HG02973 (cell line): Measurements from ENCODE around the gene SGMS1.
A peak's percentile ranks its signal among the peaks of the same experiment; 100 is the strongest.
"Not testable (repeated sequence)": the region's sequence is repeated elsewhere in the genome, so short reads cannot be mapped to it uniquely, and the experiment has no call there.

Experiments used
- ATAC-seq: cut with Tn5 transposase; IDR thresholded peaks from one replicate; pipeline ENCODE4 v1.9.1; 2021; ENCODE audit warnings: moderate library complexity; ENCODE audit not compliant: unreplicated experiment

Gene SGMS1

DNA sequence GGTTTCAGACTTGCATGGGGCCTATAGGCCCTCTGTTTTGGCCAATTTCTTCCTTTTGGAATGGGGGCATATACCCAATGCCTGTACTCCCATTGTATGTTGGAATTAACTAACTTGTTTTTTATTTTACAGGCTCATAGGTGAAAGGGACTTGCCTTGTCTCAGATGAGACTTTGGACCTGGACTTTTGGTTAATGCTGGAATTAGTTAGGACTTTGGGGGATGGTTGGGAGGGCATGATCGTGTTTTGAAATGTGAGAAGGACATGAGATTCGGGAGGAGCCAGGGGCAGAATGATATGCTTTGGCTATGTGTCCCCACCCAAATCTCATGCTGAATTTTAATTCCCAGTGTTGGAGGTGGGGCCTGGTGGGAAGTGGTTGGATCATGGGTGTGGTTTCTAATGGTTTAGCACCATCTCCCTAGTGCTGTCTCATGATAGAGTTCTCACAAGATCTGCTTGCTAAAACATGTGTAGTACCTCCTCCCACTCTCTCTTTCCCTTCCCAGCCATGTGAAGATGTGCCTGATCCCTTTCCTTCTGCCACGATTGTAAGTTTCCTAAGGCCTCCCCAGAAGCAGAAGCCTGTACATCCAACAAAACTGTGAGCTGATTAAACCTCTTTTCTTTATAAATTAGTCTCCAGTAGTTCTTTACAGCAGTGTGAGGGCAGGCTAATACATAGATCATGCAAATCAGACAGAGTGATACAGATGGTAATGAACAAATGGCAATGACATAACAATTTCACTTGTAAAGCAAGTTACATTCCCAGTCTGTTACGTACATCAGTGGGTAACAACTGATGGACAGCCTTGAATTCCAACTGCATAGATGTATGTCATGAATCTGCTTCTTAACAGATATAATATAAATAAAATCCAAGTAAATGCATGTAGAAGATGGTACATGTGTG lies 146.2 kb downstream of the SGMS1 start:
- ATAC-seq, result no peak

DNA sequence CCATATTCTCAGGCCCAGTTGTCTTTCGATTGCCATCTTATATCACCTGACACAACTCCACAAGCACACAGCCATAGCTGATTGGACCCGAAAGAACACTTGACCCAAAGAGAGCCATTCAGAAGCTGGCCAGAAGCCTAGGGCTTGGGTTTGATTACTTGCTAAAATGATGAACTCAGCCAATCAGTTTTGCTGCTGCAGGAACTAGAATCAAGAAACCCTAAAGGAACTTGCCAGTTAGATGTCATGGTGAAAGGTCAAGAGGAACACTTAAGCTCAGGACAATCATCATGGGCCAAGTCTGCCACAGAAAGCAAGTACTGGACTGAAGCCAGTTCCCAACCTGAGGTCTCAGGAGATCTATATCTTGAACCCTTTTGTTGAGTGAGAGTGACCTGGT lies 150.0 kb downstream of the SGMS1 start:
- no peak for ATAC-seq

DNA sequence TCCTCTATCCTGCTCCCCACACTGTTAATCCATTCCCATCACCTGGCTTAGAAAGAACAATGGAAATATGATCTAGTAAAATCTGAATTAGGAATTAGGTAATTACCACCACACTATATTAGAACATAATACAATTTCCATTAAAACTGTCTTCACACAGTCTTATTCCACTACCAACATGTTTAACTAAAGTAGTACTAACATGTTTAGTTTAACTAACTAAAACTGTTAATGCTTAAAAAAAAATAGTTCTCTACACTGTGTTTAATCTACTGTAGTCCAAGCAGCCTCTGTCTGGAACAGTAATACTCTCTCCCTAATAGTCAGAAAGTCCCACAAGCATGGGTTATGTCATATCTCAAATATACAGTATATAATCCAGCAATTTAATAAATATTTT lies 150.8 kb downstream of the SGMS1 start:
- ATAC-seq, result no peak

DNA sequence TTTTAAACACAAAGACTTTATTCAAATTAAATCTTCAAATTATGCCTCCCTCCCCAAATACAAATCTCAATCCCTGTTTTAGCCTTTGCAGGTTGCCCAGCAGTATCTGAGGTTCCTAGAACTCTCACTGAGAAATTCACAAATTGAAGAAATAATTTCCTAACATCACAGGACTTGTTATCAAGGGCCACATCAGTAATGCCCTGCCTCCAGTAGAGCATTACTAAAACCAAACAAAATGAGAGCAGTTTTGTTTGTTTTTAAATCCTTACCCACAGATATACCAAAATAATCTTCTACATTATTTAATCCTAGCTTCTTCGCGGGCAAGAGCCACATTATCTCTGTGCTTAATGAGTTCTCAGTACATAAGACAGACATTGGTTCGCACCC lies 152.2 kb downstream of the SGMS1 start:
- ATAC-seq, result no peak

DNA sequence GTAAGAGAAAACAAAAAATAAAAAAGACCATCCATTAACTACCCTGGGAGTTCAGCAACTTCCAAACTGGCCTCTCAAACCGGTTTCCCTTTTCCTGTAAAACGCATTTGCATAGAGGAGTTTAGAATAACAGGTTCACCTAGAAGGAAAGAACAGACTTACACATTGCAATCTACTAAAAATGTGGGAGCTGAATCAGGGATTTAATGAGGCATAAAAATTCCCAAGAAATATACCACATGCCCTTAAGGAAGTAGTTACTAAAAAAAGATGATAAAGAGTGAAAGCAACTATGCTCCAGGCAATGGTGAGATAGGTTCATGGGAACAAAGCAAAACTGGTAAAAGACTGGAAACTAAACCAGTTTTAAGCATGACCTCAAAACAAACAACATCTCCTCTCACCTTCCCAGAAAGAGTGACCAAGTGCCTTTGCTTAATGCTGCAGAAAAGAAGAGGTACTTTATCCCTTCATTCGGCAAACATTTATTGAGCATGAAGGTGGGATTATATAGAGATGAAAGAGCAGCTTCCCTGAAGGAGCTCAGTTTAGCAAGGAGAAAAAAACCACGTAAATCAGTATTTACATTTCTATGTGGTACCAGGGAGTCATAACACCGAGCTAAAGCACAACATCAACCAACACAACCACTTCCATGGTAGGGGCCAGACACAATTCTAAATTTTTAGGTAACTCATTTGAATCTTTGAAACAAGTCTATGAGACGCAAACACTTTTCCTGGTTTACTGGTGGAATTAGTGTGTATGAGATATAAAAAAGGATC lies 152.8 kb downstream of the SGMS1 start:
- no peak for ATAC-seq

DNA sequence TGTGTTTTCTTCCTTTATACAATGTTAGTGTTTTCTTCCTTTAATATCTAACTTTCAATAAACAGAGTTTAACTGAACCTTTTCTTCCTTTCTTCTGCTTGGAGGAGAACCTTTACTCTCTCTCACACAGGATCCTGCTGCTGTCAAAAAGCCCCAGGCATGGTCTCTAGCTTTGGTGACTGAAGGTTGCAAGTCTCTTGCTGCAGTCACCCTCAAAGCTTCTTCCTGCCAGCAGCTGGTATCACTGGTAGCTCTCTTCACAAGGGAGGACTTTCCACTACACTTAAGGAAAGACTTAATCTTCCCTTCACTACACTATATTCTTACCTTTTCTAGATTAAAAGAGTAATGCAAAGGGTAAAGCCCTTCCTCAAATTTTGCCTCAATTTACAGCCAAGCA lies 153.4 kb downstream of the SGMS1 start:
- peak; percentile 49 for ATAC-seq

DNA sequence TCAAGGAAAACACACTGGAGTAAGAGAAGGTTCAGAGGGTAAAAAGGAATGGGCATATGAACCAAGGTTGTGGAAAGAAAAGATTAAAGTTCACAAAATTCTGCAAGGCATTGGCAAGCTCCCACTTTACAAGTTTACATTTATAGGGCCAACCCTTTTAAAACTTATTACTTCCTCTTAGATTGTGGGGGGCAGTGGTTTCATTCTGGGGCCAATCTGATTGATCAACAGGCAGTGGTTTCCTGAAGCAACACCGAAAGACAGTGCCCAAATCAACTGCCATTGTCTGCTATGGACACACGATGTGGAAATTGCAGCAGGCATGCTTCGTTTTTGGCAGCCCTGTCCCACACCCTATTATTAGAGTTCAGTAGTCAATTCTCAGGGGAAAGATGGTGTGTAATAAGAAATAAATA lies 154.0 kb downstream of the SGMS1 start:
- ATAC-seq, result no peak

DNA sequence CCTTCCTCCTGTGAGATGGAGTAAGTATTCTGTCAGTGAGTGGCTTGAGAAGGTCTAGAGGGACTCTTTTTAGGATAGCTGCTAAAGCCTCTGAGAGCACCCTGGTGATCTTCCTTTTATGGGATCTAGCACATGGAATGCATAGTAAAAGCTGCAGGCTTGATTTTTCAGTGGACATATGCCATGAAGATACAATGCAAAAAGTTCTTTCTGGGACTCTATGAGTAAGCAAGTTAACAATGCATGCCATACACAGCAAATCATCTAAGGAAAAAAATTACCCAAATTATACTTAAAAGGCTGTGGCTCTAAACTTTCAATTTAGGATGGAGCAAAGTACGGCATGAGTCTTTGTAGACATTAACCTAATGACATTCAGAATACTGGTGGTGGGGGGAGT lies 154.5 kb downstream of the SGMS1 start:
- no peak for ATAC-seq

DNA sequence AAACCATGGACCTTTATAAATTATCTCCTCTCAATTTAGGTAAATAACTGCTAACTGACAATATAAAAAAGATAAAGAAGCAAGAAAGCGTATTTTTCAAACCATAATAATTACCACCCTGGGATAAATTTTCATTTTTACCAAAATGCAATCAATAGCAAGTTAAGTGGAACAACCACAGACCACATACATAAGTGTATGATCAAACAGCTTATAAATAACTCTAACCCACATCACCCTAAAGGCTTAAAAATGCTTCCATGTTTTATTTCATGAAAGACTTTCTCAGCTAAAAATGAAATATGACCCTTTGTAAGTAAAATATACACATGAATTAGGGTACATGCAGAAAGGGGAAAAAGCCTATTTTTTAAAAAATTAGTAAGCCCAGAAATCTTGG lies 156.5 kb downstream of the SGMS1 start:
- no peak for ATAC-seq

DNA sequence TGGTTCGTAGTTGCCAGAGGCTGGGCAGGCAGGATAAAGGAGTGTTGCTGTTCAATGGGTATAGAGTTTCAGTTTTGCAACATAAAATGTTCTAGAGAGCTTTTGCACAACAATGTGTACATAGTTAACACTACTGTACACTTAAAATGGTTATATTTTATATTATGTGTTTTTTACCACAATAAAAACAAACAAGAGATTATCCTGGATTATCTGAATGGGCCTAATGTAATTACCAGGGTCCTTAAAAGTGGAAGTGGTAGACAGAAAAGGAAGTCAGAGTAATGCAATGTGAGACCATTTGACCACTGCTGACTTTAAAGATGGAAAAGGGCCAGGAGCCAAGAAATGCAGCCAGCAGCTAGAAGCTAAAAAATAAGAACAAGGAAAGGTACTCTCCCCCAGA lies 159.7 kb downstream of the SGMS1 start:
- no peak for ATAC-seq

DNA sequence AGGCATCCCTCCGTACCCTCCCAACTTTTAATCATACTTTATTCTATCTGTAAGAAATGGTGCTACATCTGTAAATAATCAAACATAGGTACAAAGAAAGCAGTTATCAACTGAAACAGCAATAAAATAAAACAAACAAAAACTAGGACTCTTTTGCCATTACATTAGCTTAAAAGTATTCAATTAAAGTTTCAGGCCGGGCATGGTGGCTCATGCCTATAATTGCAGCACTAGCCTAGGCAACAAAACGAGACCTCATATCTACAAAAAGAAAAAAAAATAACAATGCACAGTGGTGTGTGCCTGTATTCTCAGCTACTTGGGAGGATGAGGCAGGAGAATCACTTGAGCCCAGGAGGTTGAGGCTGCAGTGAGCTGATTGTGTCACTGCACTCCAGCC lies 161.9 kb downstream of the SGMS1 start:
- no peak for ATAC-seq

DNA sequence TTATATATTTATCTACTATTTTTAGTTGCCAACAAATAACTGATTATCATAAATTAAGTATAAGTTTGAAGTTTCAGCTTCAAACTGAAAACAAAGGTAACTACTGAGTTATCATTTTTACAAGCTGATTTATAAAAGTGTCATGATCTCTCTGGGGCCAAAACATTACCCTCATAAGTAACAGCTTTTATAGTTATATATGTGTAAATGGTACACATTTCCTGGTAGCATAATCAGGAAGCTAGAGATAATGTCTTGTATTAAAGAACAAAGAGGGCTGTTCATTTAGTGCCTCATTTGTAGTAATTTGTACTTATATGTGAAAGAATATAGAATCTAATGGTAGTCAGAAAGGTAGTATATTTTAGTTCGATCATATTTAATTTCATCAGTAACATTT lies 162.6 kb downstream of the SGMS1 start:
- ATAC-seq, result no peak

DNA sequence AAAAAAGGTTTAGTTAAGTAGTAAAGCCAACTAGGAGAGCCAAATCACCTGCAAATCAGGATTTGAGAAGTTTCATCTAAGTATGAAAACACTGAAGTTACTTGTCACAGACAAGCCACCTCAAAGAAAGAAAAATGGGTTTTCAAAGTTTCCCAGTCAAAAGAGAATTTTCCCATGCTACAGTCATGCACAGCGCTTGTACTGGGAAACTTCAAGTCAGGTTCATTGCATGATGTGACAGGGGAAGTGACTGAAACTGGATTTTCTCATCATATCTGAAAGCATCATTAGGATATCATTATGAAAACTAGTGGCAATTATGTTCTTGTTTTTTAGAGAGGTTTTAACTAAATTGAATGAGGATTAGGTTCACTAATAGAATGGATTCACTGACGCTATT lies 167.0 kb downstream of the SGMS1 start:
- ATAC-seq, result no peak

DNA sequence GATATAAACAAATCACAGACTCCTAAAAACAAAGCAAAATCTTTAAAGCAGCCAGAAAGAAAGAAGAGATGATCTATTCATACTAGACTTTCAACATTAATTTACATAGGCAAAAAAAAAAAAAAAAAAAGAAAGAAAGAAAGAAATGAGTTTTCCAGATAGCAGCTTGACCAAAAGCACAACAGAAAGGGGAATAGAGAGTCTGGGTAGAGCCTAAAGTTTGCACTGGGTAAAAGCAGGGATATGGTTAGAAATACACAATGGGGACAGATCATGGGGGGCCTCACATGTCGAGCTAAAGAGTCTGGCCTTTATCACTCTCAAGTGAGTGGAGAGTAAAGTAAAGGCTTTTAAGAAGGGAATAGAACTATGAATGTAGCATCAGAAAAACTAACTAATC lies 169.8 kb downstream of the SGMS1 start:
- ATAC-seq, result peak; percentile 39

DNA sequence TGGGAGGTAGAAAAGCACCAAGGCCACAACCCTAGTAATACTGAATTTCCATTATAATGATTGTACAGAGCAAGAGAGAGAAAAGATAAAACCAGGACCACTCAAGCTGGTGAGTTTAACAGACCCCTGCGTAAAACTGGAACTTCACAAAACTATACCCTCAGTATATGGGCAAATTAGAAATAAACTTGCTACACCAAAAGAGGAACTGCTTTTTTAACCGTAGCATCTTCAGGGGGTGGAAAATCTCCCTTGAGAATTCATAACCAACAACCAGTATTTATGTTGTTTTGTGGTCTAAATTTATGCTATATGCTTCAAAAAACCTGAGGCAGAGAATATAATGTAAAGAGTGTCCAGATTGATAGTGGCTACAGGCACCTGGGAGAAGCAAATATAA lies 171.2 kb downstream of the SGMS1 start:
- ATAC-seq, result no peak

DNA sequence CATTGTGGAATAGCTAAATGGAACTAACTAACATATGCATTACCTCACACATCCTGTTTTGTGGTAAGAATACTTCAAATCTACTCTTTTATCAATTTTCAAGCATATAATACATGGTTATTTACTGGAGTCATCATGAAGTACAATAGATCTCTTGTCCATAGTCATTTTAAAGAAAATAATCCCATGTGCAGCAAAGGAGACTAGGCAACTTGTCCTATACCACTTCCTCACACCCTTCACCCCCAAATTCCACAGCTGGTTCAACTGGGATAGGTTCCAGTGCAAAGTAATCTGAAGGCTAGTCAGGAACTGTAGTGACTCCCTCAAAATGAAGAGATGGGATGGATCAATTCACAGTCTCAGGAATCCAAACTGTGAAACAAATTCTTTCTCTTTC lies 176.1 kb downstream of the SGMS1 start:
- ATAC-seq, result no peak

DNA sequence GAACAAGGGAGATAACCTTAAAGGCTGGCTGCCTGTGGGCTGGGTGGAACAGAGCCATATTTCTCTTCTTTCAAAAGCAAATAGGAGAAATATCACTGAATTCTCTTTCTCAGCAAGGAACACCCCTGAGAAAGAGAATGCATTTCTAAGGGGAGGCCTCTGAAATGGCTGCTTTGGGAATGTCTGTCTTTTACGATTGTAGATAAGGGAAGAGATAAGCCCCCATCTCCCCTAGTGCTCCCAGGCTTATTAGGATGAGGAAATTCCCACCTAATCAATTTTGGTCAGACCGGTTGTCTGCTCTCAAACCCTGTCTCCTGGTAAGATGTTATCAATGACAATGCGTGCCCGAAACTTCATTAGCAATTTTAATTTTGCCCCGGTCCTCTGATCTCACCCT lies 178.0 kb downstream of the SGMS1 start:
- ATAC-seq, result not testable (repeated sequence)

DNA sequence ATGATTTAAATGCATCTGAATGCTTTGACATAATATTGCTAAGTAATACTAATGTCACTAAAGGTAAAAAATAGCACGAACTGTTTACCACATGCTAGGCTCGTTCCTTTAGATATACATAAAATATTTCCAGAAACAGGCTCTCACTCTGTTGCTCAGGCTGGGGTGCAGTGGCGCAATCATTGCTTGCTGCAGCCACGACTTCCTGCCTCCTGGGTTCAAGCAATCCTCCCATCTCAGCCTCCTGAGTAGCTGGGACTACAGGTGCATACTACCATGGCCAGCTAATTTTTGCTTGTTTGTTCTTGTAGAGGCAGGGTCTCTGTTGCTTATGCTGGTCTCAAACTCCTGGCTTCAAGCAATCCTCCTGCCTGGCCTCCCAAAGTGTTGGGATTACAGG lies 183.3 kb downstream of the SGMS1 start:
- no peak for ATAC-seq

DNA sequence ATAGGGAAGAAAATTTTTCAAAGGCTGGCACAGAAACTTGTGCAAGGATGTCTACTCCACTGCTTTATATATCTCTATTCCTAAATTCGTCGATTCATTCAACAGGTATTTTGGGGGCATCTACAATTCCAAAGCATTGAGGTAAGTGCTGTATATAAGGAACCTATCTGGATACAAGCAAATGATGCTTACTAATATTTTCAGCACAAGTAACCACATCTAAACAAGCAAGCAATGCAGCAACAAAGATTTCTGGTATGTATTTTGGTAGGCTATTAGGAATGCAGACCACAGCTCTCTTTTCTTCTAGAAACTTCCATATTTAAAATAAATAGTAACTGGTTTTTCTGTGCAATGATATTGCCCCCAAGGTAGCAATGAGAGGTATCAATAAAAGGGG lies 183.9 kb downstream of the SGMS1 start:
- no peak for ATAC-seq

DNA sequence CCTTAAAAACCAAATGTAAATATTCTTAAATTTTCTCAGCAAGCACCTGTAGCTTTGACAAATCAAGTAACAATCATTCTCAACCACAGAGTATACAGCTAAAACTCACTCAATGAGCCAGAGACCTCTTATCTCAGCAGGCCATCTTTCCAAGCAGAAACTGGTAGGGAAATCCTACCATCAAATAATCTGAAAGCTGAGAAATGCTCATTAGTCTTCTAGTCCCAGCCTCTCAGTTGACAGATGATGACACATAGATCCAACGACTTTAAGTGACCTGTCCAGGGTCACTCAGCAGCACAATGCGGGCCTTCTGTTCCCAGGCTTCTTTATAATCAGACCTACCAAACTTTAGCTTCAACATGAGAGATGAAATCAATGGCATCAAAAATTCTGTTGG lies 184.6 kb downstream of the SGMS1 start:
- ATAC-seq, result no peak

DNA sequence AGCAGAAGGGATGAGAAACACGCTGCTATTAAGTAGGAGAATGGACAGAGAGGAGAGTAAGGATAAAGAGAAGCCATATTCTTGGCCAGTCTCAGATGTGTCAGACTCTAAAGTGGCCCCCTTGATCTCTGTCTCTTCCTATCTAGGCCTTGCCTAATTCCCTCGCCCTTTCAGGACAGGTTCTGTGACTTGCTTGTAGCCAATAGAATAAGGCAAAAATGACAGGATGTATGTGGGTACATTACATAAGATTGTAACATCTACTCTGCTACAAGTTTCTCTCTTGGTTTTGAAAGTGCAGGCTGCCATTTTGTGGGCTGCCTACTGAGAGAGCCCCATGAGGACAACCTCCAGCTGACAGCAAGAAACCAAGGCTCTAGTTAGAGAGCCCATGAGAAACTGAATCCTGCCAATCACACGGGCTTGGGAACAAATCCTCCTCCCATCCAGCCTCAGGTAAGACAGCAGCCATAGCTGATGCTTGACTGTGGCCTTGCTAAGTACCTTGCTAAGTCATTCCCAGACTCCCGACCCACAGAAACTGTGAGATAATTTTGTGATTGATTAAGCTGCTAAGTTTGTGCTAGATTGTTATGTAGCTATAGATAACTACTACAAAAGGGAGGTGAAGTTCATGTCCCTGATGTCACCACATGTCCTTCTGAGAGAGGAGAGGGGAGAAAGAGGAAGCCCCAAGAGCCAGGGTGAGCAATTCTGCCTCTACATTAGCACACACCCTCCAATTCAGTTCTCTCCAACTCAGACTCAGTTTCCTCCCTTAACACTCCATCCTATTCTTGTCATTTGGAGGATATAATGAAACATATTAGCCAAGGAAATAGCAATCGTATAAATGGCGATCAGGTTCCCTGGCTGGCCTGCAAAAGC lies 185.5 kb downstream of the SGMS1 start:
- ATAC-seq, result no peak
